MM.1S (cell line): Measurements from ENCODE around the gene HCAR1.
"Not testable (repeated sequence)": the region's sequence is repeated elsewhere in the genome, so short reads cannot be mapped to it uniquely, and the experiment has no call there.

ENCODE experiments used
- DNase-seq: peaks from one replicate; pipeline ENCODE4 v3.0.0-alpha.2; 2015
- H2AFZ ChIP-seq: fragments of 300-600 bp; sonication (generic); 2 replicates; pipeline ENCODE4 v1.6.0; 2016; ENCODE audit warnings: antibody characterized with exemption, low read length
- H3F3A ChIP-seq: fragments of 300-600 bp; sonication (generic); 2 replicates; pipeline ENCODE4 v1.6.1; 2016; ENCODE audit warnings: mild to moderate bottlenecking, antibody characterized with exemption, low read length, moderate library complexity, mixed read lengths; ENCODE audit not compliant: insufficient read depth
- H3K27ac ChIP-seq: fragments of 300-600 bp; sonication (generic); 2 replicates; pipeline ENCODE4 v1.5.1; 2016; ENCODE audit warnings: mild to moderate bottlenecking, low read length
- H3K27me3 ChIP-seq: fragments of 300-600 bp; sonication (generic); replicated peaks from 2 replicates; pipeline ENCODE4 v1.6.0; 2016; ENCODE audit warnings: low read length; ENCODE audit not compliant: insufficient read depth
- H3K36me3 ChIP-seq: fragments of 300-600 bp; sonication (generic); replicated peaks from 2 replicates; pipeline ENCODE4 v1.6.1; 2016; ENCODE audit warnings: mild to moderate bottlenecking, low read length, mixed read lengths; ENCODE audit not compliant: insufficient read depth
- H3K4me1 ChIP-seq: fragments of 300-600 bp; sonication (generic); 2 replicates; pipeline ENCODE4 v1.6.1; 2016; ENCODE audit warnings: low read length, mixed read lengths
- H3K4me2 ChIP-seq: fragments of 300-600 bp; sonication (generic); 2 replicates; pipeline ENCODE4 v1.6.0; 2016; ENCODE audit warnings: low read depth, low read length
- H3K4me3 ChIP-seq: fragments of 300-600 bp; sonication (generic); 2 replicates; pipeline ENCODE4 v1.5.1; 2016; ENCODE audit warnings: low read length, mixed read lengths
- H3K79me2 ChIP-seq: fragments of 300-600 bp; sonication (generic); 2 replicates; pipeline ENCODE4 v1.6.1; 2016; ENCODE audit warnings: mixed run types, low read length, mixed read lengths
- H3K9ac ChIP-seq: fragments of 300-600 bp; sonication (generic); 2 replicates; pipeline ENCODE4 v1.6.1; 2016; ENCODE audit warnings: low read length, mixed read lengths
- H3K9me2 ChIP-seq: fragments of 300-600 bp; sonication (generic); replicated peaks from 2 replicates; pipeline ENCODE4 v1.6.1; 2016; ENCODE audit warnings: mild to moderate bottlenecking, low read length, mixed read lengths; ENCODE audit not compliant: insufficient read depth
- H3K9me3 ChIP-seq: fragments of 300-600 bp; sonication (generic); replicated peaks from 2 replicates; pipeline ENCODE4 v1.6.1; 2016; ENCODE audit warnings: mild to moderate bottlenecking, low read length, mixed read lengths; ENCODE audit not compliant: insufficient read depth
- H4K20me1 ChIP-seq: fragments of 300-600 bp; sonication (generic); 2 replicates; pipeline ENCODE4 v1.6.1; 2016; ENCODE audit warnings: mild to moderate bottlenecking, low read length, moderate library complexity, mixed read lengths; ENCODE audit not compliant: insufficient read depth
- EZH2 ChIP-seq: fragments of 300-600 bp; sonication (generic); optimal IDR thresholded peaks from 2 replicates; pipeline ENCODE3; 2017; ENCODE audit warnings: low read depth, mild to moderate bottlenecking, antibody characterized with exemption, low read length, mixed read lengths
- EZH2phosphoT487 ChIP-seq: fragments of 300-600 bp; sonication (generic); IDR thresholded peaks from 2 replicates; pipeline ENCODE4 v1.6.1; 2018; ENCODE audit warnings: antibody characterized with exemption, low read length
- TF ChIP-seq, protein P1 (sequence below): fragments of 300-600 bp; sonication (generic); IDR thresholded peaks from 2 replicates; pipeline ENCODE4 v1.5.1; 2016; ENCODE audit warnings: antibody characterized with exemption, low read length, mixed read lengths

The HCAR1 gene

DNA sequence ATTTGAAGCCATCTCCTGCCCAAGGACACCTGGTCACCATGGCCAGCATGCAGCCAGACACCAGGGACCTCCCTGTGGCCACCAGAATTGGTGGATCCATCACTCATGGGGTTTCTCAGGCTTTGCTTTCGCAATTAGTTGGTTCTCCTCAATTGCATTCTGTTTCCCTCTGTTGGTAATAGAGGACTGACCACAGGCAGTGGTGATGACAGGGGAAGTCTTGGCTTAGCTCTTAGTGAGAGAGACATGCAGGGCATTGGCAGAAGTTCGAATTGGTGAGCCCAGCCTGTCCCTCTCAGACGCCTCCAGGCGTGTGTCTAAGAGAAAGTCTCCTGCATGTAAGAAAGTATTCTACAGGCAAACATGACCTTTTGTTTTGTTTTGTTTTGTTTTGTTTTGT, 48.8 kb downstream of the HCAR1 start:
- Histone ChIP-seq H3K4me1 (no peaks in the 10 kb centered on the region), H3K4me3 (no peak overlapping the region), H3F3A (no peaks in the 10 kb centered on the region), H3K36me3 (no peaks in the 10 kb centered on the region), H3K27me3 (no peaks in the 10 kb centered on the region), H3K79me2 (no peaks in the 10 kb centered on the region), H2AFZ (no peak overlapping the region), H3K9ac (no peak overlapping the region), H3K4me2 (no peak overlapping the region), H3K27ac (no peak overlapping the region), H3K9me2 (no peaks in the 10 kb centered on the region), H4K20me1 (no peaks in the 10 kb centered on the region), H3K9me3 (no peaks in the 10 kb centered on the region)
- no peak for DNase-seq
- no peak for TF ChIP-seq EZH2phosphoT487
- no peak for TF ChIP-seq EZH2
- TF ChIP-seq, protein P1, sequence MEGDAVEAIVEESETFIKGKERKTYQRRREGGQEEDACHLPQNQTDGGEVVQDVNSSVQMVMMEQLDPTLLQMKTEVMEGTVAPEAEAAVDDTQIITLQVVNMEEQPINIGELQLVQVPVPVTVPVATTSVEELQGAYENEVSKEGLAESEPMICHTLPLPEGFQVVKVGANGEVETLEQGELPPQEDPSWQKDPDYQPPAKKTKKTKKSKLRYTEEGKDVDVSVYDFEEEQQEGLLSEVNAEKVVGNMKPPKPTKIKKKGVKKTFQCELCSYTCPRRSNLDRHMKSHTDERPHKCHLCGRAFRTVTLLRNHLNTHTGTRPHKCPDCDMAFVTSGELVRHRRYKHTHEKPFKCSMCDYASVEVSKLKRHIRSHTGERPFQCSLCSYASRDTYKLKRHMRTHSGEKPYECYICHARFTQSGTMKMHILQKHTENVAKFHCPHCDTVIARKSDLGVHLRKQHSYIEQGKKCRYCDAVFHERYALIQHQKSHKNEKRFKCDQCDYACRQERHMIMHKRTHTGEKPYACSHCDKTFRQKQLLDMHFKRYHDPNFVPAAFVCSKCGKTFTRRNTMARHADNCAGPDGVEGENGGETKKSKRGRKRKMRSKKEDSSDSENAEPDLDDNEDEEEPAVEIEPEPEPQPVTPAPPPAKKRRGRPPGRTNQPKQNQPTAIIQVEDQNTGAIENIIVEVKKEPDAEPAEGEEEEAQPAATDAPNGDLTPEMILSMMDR = no peak

DNA sequence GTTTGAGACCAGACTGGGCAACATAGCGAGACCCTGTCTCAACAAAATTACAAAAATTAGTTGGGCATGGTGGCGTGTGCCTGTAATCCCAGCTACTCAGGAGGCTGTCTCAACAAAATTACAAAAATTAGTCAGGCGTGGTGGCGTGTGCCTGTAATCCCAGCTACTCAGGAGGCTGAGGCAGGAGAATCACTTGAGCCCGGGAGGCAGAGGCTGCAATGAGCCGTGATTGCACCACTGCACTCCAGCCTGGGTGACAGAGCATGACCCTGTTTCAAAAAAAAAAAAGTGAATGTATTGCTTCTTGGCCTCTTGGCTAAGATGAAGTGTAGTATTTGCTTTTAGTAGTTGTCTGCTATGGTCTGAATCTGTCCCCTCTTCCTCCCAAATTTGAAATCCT, 49.7 kb downstream of the HCAR1 start:
- not testable (repeated sequence) for H3K4me1 ChIP-seq, H3K9me2 ChIP-seq, H3F3A ChIP-seq, DNase-seq, H3K4me2 ChIP-seq, H3K9ac ChIP-seq, H4K20me1 ChIP-seq, H3K4me3 ChIP-seq, H3K27ac ChIP-seq, H2AFZ ChIP-seq, H3K27me3 ChIP-seq, H3K36me3 ChIP-seq, H3K9me3 ChIP-seq, H3K79me2 ChIP-seq

DNA sequence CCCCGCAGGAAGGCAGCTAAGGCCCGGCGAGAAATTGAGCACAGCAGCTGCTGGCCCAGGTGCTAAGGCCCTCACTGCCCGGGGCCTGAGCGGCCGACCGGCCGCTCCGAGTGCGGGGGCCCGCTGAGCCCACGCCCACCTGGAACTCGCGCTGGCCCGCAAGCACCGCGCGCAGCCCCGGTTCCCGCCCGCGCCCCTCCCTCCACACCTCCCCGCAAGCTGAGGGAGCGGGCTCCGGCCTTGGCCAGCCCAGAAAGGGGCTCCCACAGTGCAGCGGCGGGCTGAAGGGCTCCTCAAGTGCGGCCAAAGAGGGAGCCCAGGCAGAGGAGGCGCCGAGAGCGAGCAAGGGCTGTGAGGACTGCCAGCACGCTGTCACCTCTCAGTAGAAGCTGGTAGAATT, 53.9 kb downstream of the HCAR1 start:
- H2AFZ ChIP-seq, DNase-seq, H3K9me2 ChIP-seq: not testable (repeated sequence)

More for the DNA sequence above, 53.9 kb downstream of the HCAR1 start:
- not testable (repeated sequence) for H3K79me2 ChIP-seq, H4K20me1 ChIP-seq, H3F3A ChIP-seq, H3K4me3 ChIP-seq, H3K4me2 ChIP-seq, H3K36me3 ChIP-seq, H3K4me1 ChIP-seq, H3K27me3 ChIP-seq, H3K9ac ChIP-seq, H3K9me3 ChIP-seq, H3K27ac ChIP-seq
